IPS DF 4.7 (cell line): ENCODE results near the gene GNLY.
"Not testable (repeated sequence)": the region's sequence is repeated elsewhere in the genome, so short reads cannot be mapped to it uniquely, and the experiment has no call there.

Source experiments
- DNase-seq: peaks from one replicate; pipeline ENCODE4 v3.0.0-alpha.2; 2013; ENCODE audit warnings: low spot score; ENCODE audit errors: extremely low read depth

The GNLY gene

DNA sequence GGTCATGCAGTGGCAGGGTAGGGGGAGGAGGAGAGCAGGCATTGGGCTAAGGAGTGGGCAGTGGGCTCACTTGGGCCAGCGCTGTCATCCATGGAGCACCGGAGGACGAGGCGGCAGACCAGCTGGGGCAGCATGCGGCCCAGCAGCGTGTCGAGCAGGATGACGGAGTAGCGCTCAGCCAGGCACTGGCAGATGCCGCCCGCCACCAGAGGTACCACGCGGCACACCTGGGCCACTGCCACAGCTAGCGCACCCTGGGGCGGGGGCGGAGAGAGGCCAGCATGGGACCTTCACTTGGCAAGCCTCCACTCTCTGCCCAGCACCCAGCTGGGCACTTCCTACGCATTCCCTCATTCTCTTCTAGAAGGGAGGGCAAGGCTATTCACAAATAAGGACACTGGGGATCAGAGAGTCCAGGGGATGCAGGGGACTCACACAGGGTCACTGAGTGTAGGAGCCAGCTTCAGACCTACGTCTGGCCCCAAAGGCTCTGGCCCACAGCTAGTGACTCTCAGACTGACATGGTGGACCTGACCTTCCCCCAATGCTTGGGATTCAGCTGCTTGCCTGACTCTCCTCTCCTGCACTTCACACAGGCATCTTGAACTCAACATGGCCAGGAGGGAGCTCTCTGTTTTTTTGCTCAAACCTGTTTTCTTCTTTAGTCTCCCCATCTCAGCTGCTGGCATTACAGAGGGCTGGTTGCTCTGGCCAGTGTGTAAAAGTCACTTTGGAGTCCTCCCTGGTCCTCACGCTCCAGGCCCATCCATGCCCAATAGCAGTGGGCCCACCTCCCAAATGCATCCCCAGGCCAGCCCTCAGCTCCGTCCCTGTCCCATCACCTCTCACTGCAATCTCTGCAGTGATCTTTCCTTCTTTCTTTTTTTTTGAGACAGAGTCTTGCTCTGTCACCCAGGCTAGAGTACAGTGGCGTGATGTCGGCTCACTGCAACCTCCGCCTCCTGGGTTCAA is 30.3 kb upstream of the GNLY start:
- DNase-seq, result no peak

GRCh38 chr2:85665264-85665937 is 28.8 kb upstream of the GNLY start:
- no peak for DNase-seq

DNA sequence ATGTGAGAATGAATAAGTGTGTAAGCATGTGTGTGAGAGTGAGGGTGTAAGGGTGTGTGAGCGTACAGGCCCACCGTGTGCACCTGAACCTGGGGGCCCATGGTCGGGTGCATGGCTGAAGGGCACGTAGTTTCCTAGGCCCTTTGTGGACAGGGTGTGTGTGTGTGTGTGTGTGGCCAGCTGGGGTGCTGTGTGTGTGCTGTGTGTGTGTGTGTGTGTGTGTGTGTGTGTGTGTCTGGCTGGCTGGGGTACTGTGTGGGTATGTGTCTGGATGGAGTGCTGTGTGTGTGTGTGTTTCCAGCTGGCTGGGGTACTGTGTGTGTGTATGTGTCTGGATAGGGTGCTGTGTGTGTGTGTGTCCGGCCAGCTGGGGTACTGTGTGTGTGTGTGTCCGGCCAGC is 28.1 kb upstream of the GNLY start:
- no peak for DNase-seq

- no peak for DNase-seq
Observed at GRCh38 chr2:85666435-85667316, 27.5 kb upstream of the GNLY start.

GRCh38 chr2:85667561-85668008 is 26.6 kb upstream of the GNLY start:
- no peak for DNase-seq

- DNase-seq, result no peak
Observed at GRCh38 chr2:85668009-85668856, 25.9 kb upstream of the GNLY start, which contains the start of gene SFTPB. Gene SFTPB (minus strand): TSS chr2:85668199. CDS start chr2:85668183, 16 bp downstream.

DNA sequence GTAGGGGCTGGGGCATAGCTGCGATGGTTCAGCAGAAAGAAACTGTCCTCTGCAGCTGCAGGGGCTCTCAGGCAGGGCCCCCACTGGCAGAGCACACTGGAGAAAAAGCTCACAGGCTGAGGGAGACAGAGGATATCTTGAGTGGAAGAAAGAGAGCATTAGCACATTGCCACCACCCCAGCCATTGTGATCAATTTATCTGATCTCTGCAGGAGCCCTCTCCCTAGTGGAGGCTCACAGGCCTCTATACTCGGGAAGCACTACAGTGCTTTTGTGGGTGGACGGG is 25.4 kb upstream of the GNLY start:
- no peak for DNase-seq

DNA sequence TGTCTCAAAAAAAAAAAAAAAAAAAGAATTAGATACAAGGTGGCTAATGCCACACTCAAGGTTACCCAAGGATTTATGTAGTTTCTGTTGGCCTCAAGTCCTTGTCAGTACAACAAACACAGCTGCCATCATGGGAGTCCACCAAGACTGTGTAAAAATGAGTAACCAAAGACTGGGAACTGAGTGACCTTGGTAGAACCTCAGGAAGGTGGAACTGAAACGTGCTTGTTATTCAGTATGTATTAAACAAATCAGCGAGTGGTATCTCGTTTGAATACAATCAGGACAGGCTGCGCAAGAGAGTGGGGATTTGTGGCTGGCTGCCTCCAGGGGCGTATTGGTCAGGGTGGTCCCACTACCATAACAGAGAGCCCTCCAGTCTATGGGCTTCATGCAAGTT is 24.6 kb upstream of the GNLY start:
- DNase-seq, result no peak

- DNase-seq, result not testable (repeated sequence)
Observed at GRCh38 chr2:85670416-85670815, 23.7 kb upstream of the GNLY start.

DNA sequence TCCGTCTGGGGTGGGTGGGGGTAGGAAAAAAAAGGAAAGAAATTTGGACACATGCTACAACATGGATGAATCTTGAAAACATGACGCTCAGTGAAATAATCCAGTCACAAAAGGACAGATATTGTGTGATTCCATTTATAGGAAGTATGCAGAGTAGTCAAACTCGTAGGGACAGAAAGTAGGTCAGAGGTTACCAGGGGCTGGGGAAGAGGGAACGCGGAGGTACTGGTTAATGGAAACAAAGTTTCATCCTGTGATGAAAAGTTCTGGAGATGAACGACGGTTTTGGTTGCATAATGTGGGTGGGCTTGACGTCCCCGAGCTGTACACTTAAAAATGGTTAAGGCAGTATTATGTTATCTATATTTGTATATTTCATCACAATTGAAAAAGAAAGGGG is 21.7 kb upstream of the GNLY start:
- no peak for DNase-seq

DNA sequence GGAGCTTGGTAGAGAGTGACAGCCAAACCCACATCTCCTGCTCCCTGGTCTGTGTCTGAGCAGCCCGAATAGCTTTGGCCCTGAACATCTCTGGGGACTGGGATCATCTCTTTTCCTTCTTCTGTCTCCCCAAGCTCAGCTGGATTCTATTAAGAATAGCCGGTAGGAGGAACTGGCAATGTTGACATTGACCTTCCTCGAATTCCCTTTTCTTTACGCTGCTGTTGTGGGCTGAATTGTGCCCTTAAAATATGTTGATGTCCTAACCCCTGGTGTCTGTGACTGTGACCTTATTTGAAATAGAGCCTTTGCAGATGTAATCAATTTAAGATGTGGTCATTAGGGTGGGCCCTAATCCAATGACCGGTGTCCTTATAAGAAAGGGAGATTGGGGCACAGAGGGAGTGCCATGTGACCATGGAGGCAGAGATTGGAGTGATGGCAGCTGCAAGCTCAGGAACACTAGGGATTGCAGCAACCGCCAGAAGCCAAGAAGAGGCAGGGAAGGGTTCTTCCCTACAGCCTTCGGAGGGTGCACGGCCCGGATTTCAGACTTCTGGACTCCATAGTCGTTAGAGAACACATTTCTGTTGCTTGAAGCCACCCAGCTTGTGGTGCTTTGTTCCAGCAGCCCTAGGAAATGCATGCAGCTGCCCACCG is 20.3 kb upstream of the GNLY start:
- no peak for DNase-seq

- DNase-seq, result no peak
Observed at GRCh38 chr2:85674417-85674816, 19.7 kb upstream of the GNLY start.

DNA sequence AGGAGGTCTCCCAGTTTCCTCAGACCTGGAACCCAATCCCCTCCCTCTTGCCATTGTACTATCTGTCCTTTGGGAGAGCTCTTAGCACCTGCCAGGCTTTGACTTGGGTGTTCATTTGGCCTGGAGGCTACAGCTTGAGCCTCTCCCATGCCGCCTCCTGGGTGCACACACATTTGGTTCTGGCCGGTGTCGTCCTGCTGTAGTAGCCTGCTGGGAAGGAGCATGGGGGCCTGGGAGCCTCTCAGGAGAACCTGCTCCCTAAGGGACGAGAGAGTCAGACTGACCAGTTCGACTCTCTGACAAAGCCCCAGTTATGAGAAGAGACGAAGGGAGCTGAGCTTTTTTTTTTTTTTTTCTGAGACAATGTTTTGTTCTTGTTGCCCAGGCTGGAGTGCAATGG is 18.7 kb upstream of the GNLY start:
- DNase-seq, result no peak

- no peak for DNase-seq
Observed at GRCh38 chr2:85675866-85676548, 18.2 kb upstream of the GNLY start.

- DNase-seq, result no peak
Observed at GRCh38 chr2:85678377-85678776, 15.8 kb upstream of the GNLY start.

- peak; percentile 49 for DNase-seq
Observed at GRCh38 chr2:85678794-85679672, 15.1 kb upstream of the GNLY start.

DNA sequence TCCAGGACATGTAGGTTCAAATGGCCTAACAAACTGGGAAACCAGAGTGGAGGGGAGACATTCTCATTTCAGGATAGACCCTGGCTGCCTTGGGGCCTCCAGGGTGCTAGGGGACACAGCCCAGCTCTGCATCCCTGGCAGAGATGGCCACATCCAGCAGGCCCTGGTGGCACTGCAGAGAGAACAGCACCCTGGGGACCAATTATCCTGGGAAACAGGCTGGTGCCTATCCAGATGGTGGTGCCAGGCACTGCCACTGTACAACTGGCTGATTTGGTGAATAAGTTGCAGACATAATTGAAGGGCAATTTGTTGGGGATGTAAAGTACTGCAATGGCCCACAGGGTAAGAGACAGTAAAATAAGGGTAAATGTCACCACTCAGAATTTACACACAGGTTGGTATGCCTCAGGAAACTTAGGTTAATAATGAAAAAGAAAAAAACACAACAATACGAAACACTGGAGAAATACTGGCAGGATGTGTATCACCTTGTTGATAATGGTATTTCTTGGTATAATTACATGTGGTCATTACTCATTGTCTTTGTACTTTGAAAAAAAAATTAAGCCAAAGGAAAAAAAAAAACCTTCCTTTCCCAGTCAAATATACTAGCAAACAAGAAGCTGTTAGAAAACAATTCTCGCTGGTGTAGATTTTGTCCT is 13.3 kb upstream of the GNLY start:
- DNase-seq, result no peak

DNA sequence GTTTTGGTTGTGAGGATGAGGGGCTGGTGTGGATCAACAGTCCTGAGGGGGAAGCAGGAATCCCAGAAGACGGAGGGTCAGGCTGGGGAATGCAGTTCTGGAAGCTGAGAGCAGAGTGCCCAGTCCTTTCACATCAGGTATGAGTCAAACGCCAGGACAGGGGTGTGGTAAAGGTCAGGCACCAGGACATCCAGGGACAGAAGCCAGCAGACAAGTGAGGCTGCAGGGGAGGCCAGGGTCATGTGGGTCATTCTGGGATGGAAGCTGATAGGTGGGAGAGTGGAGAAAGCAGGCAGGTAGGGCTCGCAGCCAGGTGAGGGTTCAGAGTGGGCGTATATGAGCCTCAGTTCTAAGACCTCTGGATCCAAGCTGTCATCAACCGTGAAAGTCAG is 12.8 kb upstream of the GNLY start:
- DNase-seq, result no peak
